PC-9 (cell line): Measurements from ENCODE around the gene EZR. TPM values are rescaled to one million over a fixed set of nuclear protein-coding genes. Genes with fewer than 3 reads are reported as not detected.

Experiments used
- BruUV-seq: library from RNA; stranded (reverse); fragments of 400-500 nt; replicated peaks from 2 replicates; lab custom pipeline; 2021; lab: Mats Ljungman, UMichigan
- CTCF ChIA-PET: fragments of 300-600 bp; sonication (Branson Sonifier 250); formaldehyde crosslinking; loops from one replicate; lab custom pipeline; 2022; ENCODE audit warnings: antibody characterized with exemption; lab: Charles Lee
- POLR2A ChIA-PET: fragments of 300-600 bp; sonication (Branson Sonifier 250); formaldehyde crosslinking; loops from one replicate; lab custom pipeline; 2022; ENCODE audit warnings: antibody characterized with exemption; ENCODE audit not compliant: unreplicated experiment; lab: Charles Lee
- DNase-seq, 2 experiments: peaks; one replicate each; pipeline versions ENCODE4 v3.0.0 to v3.0.0-alpha.2; 2015 to 2022; ENCODE audit warnings: mixed read lengths in 1 of 2
- H2AFZ ChIP-seq: fragments of 200-600 bp; sonication (generic); 2 replicates; pipeline ENCODE4 v1.8.1; 2017; ENCODE audit warnings: antibody characterized with exemption
- H3F3A ChIP-seq: fragments of 200-600 bp; sonication (generic); 2 replicates; pipeline ENCODE4 v1.8.1; 2017; ENCODE audit warnings: antibody characterized with exemption, mild to moderate bottlenecking, low read depth; ENCODE audit not compliant: insufficient read depth
- H3K27ac ChIP-seq: fragments of 200-600 bp; sonication (generic); 2 replicates; pipeline ENCODE4 v1.6.1; 2016; ENCODE audit warnings: mixed run types
- H3K27me3 ChIP-seq: fragments of 200-600 bp; sonication (generic); 2 replicates; pipeline ENCODE4 v1.6.1; 2016; ENCODE audit warnings: low read depth, mixed run types; ENCODE audit not compliant: insufficient read depth
- H3K36me3 ChIP-seq: fragments of 200-600 bp; sonication (generic); 2 replicates; pipeline ENCODE4 v1.6.1; 2016; ENCODE audit warnings: low read depth, mixed run types
- H3K4me1 ChIP-seq: fragments of 200-600 bp; sonication (generic); replicated peaks from 2 replicates; pipeline ENCODE4 v1.6.1; 2016; ENCODE audit warnings: mixed run types; ENCODE audit not compliant: insufficient read depth
- H3K4me2 ChIP-seq: fragments of 200-600 bp; sonication (generic); 2 replicates; pipeline ENCODE4 v1.6.1; 2017; ENCODE audit warnings: mixed run types
- H3K4me3 ChIP-seq: fragments of 200-600 bp; sonication (generic); 2 replicates; pipeline ENCODE4 v1.6.1; 2016; ENCODE audit warnings: mixed run types
- H3K79me2 ChIP-seq: fragments of 200-600 bp; sonication (generic); 2 replicates; pipeline ENCODE4 v1.6.1; 2017; ENCODE audit warnings: low read depth, mixed run types
- H3K9me2 ChIP-seq: fragments of 200-600 bp; sonication (generic); 2 replicates; pipeline ENCODE4 v1.8.1; 2017; ENCODE audit warnings: mild to moderate bottlenecking; ENCODE audit not compliant: insufficient read depth
- H3K9me3 ChIP-seq: fragments of 200-600 bp; sonication (generic); 2 replicates; pipeline ENCODE4 v1.8.1; 2016; ENCODE audit warnings: low read depth; ENCODE audit not compliant: insufficient read depth
- H4K20me1 ChIP-seq: fragments of 200-600 bp; sonication (generic); 2 replicates; pipeline ENCODE4 v1.8.1; 2017; ENCODE audit not compliant: insufficient read depth
- CTCF ChIP-seq: fragments of 200-600 bp; sonication (generic); conservative IDR thresholded peaks from 2 replicates; pipeline ENCODE4 v1.6.1; 2017; ENCODE audit warnings: mixed run types, antibody characterized with exemption, mild to moderate bottlenecking, moderate library complexity
- EZH2 ChIP-seq: fragments of 200-600 bp; sonication (generic); IDR thresholded peaks from 2 replicates; pipeline ENCODE4 v1.8.0; 2017; ENCODE audit warnings: antibody characterized with exemption, low read depth
- intact Hi-C: fragments of 100-400 bp; cut with micrococcal nuclease; formaldehyde crosslinking; loops from one replicate; pipeline ENCODE4 v1.10.0; 2022; ENCODE audit not compliant: unreplicated experiment
- total RNA-seq: library from RNA; stranded (reverse); gene quantifications from 2 replicates; pipeline ENCODE4 v1.2.3, GENCODE V29; 2021

The EZR gene
- total RNA-seq, 1 experiment from 2014 or later: 240 TPM

GRCh38 chr6:158780246-158780884 is 38.8 kb downstream of the EZR start:
- H3K36me3 ChIP-seq: peaks cover 94% of the 10 kb centered on the region
- ChIA-PET POLR2A (no interaction called here), CTCF (no interaction called here)
- H3F3A ChIP-seq: peaks cover 100% of the 10 kb centered on the region
- no peaks in the 10 kb centered on the region for H3K9me3 ChIP-seq
- intact Hi-C loops: loop anchor here (5.0 kb wide), 1 partner anchor 73 kb away; no protein-coding TSS in a partner anchor
- H3K79me2 ChIP-seq: peaks cover 100% of the 10 kb centered on the region
- H2AFZ ChIP-seq: no peak overlapping the region
- DNase-seq: no peak
- peak overlapping the region; percentile 81 for H3K27ac ChIP-seq
- no peaks in the 10 kb centered on the region for H3K27me3 ChIP-seq
- H3K9me2 ChIP-seq: no peaks in the 10 kb centered on the region
- BruUV-seq: no TSS peak
- TF ChIP-seq CTCF: no peak
- no peak for TF ChIP-seq EZH2
- H3K4me3 ChIP-seq: no peak overlapping the region; the same call in 1 of the 2 replicates
- peak overlapping the region; percentile 50 for H3K4me2 ChIP-seq
- H3K4me1 ChIP-seq: peaks cover 100% of the 10 kb centered on the region
- H4K20me1 ChIP-seq: peaks cover 77% of the 10 kb centered on the region

- peaks cover 100% of the 10 kb centered on the region for H3K79me2 ChIP-seq
- H3F3A ChIP-seq: peaks cover 100% of the 10 kb centered on the region
- TF ChIP-seq EZH2 (no peak), CTCF (0 out of 2 replicates have a peak, but pooled peaks have one; percentile 5)
- H3K27me3 ChIP-seq: no peaks in the 10 kb centered on the region
- no TSS peak for BruUV-seq
- peaks cover 92% of the 10 kb centered on the region for H3K36me3 ChIP-seq
- DNase-seq: no peak
- intact Hi-C loops: no loop called here
- no peaks in the 10 kb centered on the region for H3K9me2 ChIP-seq
- ChIA-PET POLR2A (no interaction called here), CTCF (no interaction called here)
- peak overlapping the region; percentile 13 for H3K4me2 ChIP-seq
- H3K4me1 ChIP-seq: peaks cover 100% of the 10 kb centered on the region
- H3K27ac ChIP-seq: peak overlapping the region; percentile 86
- no peak overlapping the region for H2AFZ ChIP-seq
- H4K20me1 ChIP-seq: peaks cover 59% of the 10 kb centered on the region
- H3K4me3 ChIP-seq: no peak overlapping the region
- H3K9me3 ChIP-seq: no peaks in the 10 kb centered on the region
These were observed 41.1 kb downstream of the EZR start for GRCh38 chr6:158778005-158778527.

DNA sequence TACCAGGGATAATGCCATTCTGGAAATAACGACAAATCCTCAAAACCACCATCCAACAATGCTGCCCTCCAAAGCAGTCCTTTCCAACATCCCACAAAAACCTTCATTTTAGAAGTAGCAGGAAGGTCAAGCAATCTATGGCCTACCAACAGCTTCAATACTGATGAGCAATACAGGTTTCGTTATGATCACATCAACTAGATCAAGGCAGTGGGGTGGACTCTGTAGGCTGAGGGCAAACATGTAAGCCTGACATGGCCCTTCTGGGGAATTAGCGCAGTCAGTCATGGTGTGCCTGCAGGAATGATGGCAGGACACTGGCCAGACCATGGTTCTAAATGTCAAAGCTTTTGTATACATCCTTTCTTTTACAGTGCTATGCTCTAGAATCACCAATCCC is 41.7 kb downstream of the EZR start:
- H3K9me3 ChIP-seq: no peaks in the 10 kb centered on the region
- POLR2A ChIA-PET: no interaction called here
- peaks cover 97% of the 10 kb centered on the region for H3K79me2 ChIP-seq
- H2AFZ ChIP-seq: no peak overlapping the region
- peak overlapping the region; percentile 13 for H3K4me2 ChIP-seq
- no TSS peak for BruUV-seq
- H3K4me3 ChIP-seq: no peak overlapping the region
- H3K27ac ChIP-seq: peak overlapping the region; percentile 86
- H3F3A ChIP-seq: peaks cover 98% of the 10 kb centered on the region
- peaks cover 88% of the 10 kb centered on the region for H3K36me3 ChIP-seq
- TF ChIP-seq CTCF: no peak
- TF ChIP-seq EZH2: no peak
- intact Hi-C loops: no loop called here
- peaks cover 99% of the 10 kb centered on the region for H3K4me1 ChIP-seq
- peaks cover 53% of the 10 kb centered on the region for H4K20me1 ChIP-seq
- H3K9me2 ChIP-seq: no peaks in the 10 kb centered on the region
- no peaks in the 10 kb centered on the region for H3K27me3 ChIP-seq
- CTCF ChIA-PET: no interaction called here
- no peak for DNase-seq
